GM18867 (cell line): ENCODE measurements around the gene BMPR2.

Source experiments
- ATAC-seq: cut with Tn5 transposase; IDR thresholded peaks from one replicate; pipeline ENCODE4 v1.9.1; 2021; ENCODE audit warnings: mild to moderate bottlenecking, moderate library complexity; ENCODE audit not compliant: unreplicated experiment

The BMPR2 gene

GRCh38 chr2:202588647-202589581 is 212.8 kb downstream of the BMPR2 start:
- peak; percentile 80 for ATAC-seq

- ATAC-seq, result no peak
These were observed 213.4 kb downstream of the BMPR2 start for GRCh38 chr2:202589582-202589949.

- ATAC-seq, result no peak
These were observed 216.4 kb downstream of the BMPR2 start for GRCh38 chr2:202592566-202592965.

- no peak for ATAC-seq
These were observed 223.0 kb downstream of the BMPR2 start for GRCh38 chr2:202599105-202599504.

- ATAC-seq, result no peak
These were observed 223.8 kb downstream of the BMPR2 start for GRCh38 chr2:202599911-202600310.

- no peak for ATAC-seq
These were observed 228.6 kb downstream of the BMPR2 start for GRCh38 chr2:202604699-202605098.

- no peak for ATAC-seq
These were observed 229.0 kb downstream of the BMPR2 start for GRCh38 chr2:202605174-202605573.

- ATAC-seq, result peak; percentile 39
These were observed 232.2 kb downstream of the BMPR2 start for GRCh38 chr2:202608142-202608852.

- ATAC-seq, result peak; percentile 89
These were observed 233.4 kb downstream of the BMPR2 start for GRCh38 chr2:202609381-202610145.

GRCh38 chr2:202610380-202610779 is 234.3 kb downstream of the BMPR2 start:
- ATAC-seq, result no peak

- ATAC-seq, result no peak
These were observed 236.0 kb downstream of the BMPR2 start for GRCh38 chr2:202612145-202612544.

GRCh38 chr2:202613479-202613878 is 237.4 kb downstream of the BMPR2 start:
- no peak for ATAC-seq
